ENCODE measurements around the gene L3MBTL3.

GRCh38 chr6:130185658-130186057 is 167.3 kb downstream of the L3MBTL3 start:
- no peak for TF ChIP-seq CTCF (IDR thresholded peaks at IDR 0.05)
- TF ChIP-seq POLR2AphosphoS5 (IDR thresholded peaks at IDR 0.05): no peak
- TF ChIP-seq EP300 (IDR thresholded peaks at IDR 0.05; ENCODE audit: low read depth): no peak

Data from transverse colon (tissue), 4 donors.